KG1 (cell line): ENCODE measurements around the gene MAN2A2.

Source experiments
- DNase-seq: peaks from one replicate; lab custom pipeline; 2025; lab: John Stamatoyannopoulos, UW

Gene MAN2A2

GRCh38 chr15:90967206-90967605, 64.1 kb downstream of the MAN2A2 start:
- DNase-seq = no peak

GRCh38 chr15:90968434-90968833, 65.3 kb downstream of the MAN2A2 start:
- no peak for DNase-seq

GRCh38 chr15:90970274-90970673, 67.2 kb downstream of the MAN2A2 start:
- DNase-seq = no peak

- DNase-seq = no peak
These were observed 69.0 kb downstream of the MAN2A2 start for GRCh38 chr15:90972133-90972532.
